ENCODE results near the gene SAMD7.

The SAMD7 gene

DNA sequence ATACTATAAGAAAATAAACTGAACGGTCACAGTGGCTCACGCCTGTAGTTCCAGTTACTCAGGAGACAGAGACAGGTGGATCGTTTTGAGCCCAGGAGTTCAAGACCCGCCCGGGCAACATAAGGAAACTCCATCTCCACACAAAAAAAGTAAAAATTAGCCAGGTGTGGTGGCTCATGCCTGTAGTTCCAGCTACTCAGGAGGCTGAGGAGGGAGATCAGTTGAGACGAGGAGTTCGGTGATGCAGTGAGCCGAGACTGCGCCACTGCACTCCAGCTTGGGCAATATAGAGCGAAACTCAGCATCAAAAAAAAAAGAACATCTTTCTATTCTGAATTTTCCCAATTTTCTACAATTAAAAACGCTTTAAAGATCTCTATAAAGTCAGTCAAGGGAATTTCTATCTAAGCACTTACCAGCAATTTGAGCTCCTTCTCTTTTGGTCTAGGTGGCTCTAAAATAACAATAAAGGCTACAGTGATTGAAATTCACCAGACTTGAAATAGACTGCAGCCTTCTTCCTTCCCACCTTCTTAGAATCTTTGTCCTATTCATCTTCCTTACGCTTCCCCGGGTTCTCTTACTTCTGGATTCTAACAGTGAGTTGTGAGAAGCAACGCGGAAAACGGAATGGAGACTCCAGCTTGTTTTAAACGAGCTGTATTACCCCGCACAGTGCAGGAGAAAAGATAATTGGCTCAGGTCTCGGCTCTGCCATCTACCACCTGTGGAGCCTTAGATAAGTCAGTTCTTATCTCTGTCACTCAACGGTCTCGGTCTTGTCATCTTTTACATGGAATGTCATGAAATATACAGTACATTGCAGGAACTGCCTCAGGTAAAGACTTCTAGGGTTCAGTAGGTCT lies 54.4 kb downstream of the SAMD7 start:
- TF ChIP-seq, protein P1, sequence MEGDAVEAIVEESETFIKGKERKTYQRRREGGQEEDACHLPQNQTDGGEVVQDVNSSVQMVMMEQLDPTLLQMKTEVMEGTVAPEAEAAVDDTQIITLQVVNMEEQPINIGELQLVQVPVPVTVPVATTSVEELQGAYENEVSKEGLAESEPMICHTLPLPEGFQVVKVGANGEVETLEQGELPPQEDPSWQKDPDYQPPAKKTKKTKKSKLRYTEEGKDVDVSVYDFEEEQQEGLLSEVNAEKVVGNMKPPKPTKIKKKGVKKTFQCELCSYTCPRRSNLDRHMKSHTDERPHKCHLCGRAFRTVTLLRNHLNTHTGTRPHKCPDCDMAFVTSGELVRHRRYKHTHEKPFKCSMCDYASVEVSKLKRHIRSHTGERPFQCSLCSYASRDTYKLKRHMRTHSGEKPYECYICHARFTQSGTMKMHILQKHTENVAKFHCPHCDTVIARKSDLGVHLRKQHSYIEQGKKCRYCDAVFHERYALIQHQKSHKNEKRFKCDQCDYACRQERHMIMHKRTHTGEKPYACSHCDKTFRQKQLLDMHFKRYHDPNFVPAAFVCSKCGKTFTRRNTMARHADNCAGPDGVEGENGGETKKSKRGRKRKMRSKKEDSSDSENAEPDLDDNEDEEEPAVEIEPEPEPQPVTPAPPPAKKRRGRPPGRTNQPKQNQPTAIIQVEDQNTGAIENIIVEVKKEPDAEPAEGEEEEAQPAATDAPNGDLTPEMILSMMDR (IDR thresholded peaks at IDR 0.05; ENCODE audit: extremely low read depth, missing control alignments): no peak

DNA sequence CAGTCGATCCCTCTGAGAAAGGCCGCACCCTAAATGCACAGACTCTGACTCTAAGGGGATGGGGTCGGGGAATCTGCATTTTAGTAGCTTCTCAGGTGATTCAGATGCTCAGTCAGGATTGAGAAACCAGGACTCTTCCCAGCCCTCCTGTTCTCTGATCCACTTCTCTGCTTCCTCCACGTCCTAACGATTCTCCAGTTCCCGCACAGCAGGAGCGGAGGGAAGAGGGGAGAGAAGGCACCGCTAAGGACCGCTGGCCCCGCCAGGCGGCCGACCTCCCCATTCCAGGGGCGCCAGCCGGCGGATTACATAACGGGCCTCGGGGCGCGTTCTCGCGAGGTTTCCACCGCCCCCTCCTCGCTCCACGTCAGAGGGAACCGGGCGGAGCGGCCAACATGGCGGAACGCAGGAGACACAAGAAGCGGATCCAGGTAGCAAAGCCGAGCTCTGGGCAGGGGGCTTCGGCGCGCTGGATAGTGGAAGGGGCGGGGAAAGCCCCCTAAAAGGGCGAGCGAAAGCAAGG lies 55.1 kb downstream of the SAMD7 start, which contains the start of gene SEC62:
Gene SEC62 (plus strand): TSS at position 380 of the 523 bp plus-strand sequence. CDS start 16 bp downstream, at position 396.
- TF ChIP-seq, protein P1 (IDR thresholded peaks at IDR 0.05; ENCODE audit: extremely low read depth, missing control alignments): peak; percentile 74
- peak; percentile 91 for DNase-seq (ENCODE audit: low spot score)

More for the DNA sequence above, 54.4 kb downstream of the SAMD7 start:
- no peak for DNase-seq (ENCODE audit: low spot score)

DNA sequence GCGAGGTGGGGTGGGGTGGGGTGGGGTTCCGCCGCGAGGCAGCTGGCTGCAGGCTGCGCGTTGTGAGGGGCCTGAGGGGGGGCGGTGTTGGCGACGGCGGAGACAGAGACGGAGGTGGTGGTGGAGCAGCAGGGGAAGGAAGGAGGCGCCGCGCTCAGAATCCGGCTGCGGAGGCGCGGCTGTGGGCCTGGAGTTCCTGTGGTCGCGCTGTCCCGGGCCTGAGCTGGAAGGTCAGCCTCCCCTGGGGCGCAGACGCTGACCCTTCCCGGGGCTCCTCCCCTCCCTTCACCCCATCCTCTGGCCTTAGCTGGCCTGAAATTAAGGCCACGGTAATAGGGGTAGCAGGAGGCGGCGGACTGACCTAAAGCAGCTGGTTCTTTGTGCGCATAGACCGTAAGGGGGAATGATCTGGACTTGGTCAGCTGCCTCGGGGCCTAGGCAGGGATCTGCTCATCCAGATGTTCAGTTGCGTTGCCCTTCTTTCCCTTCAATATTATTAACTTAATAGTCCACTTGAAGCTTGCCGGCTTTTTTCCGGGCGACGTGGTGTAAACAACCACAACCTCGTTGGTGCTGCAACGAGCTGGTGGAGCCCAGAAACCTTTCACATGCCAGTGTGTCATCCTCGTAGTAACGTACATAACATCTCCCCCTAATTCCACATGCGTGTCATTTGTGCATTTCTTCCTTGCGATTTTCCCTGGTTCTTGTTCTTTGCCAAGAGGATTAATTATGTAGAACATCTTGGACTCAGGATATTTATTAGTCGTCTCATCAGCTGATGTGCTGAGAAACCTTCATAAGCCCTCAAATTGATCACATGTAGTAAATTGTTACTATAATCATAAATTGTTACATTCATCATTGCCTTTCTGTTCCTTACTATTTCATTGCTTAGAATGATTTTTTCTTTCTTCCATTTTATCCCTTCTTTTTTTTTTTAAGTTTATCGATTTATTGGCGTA lies 55.9 kb downstream of the SAMD7 start:
- DNase-seq (ENCODE audit: low spot score): peak; percentile 45
- TF ChIP-seq, protein P1 (IDR thresholded peaks at IDR 0.05; ENCODE audit: extremely low read depth, missing control alignments): no peak

DNA sequence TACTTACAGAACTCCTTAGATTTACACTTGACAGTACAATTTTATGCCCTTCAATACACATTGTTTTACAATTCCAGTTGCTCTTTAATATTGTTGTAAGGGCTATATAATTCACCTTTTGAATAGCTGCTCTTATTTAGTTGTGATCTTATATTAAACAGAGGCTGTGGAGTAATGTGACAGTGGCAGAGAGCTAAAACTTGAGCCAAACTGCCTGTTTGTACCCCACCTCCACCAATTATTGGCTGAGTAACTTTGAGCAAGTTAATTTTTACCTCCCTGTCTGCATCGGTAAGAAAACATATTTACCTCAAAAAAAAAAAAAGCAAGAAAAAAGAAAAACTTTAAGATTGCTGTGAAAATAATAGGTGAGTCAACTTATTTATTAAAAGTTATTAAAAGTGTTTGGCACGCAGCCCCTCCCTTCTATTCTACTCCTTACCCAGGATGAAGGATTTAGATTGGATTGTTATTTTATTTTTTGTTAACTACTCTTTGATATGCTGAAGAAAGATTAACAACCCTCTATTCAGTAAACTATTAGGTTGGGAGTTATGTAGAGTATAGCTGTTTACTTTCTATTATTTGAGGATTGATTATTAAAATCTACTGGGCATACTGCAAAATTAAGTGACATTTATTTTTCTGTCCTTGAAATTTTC lies 57.0 kb downstream of the SAMD7 start:
- TF ChIP-seq, protein P1 (IDR thresholded peaks at IDR 0.05; ENCODE audit: extremely low read depth, missing control alignments): no peak
- DNase-seq (ENCODE audit: low spot score): no peak

DNA sequence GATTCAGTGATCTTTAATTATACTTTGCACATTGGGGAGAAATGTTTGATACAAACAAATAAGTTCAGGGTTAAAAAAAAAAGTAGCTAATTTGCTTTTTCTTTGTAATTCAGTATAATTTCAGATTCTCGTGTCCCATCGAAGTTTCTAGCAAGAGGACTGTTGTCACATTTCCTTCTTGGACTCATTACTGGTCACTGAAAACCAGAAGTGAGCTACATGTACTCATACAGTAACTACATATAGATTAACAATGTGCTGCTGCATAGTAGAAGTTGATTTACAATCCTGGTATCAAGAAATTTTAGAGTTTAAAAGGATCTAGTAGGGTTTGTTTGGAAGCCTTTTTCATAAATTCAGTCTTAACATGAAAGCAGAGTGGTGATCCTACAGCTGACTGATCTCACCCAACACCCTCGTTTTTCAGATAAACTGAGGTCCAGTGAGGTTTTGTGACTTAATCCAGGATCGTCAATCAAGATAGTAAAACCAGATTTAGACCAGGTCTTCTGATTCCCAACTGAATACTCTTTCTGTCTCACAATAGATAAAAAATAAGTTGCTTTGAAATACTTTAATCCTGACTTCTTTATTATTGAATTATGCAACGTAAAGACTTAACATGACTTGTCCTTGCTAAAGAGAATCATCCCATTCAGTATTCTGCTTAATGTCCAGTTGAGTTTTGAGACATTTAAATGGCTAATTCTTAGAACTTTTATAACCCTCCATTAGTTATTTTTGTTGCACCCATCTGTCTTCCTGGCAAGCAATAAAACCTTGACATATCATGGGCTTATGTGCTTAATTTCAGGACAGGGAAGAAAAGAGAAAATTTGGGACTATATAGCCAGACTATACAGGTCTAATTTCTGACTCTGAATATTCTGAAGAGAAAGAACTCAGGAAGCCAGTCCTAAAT lies 58.1 kb downstream of the SAMD7 start:
- TF ChIP-seq, protein P1 (IDR thresholded peaks at IDR 0.05; ENCODE audit: extremely low read depth, missing control alignments): no peak
- DNase-seq (ENCODE audit: low spot score): peak; percentile 28

DNA sequence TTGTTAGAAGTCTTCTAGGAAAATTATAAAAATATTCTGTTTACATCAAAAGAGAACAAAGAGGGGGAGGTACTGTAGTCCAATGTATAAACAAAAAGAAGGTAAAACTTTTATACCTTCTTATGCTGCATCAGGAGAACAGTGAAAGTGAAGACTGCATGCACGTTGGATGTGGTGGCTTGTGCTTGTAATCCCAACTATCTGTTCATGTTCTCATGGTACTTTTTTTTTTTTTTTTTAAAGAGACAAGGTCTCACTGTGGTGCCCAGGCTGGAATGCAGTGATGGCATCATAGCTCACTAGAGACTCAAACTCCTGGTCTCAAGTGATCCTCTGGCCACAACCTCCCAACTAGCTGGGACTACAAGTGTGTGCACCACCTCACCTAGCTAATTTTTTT lies 59.5 kb downstream of the SAMD7 start:
- DNase-seq (ENCODE audit: low spot score): no peak
- TF ChIP-seq, protein P1 (IDR thresholded peaks at IDR 0.05; ENCODE audit: extremely low read depth, missing control alignments): no peak

Data from GM20000 (cell line).